ENCODE measurements around the gene ASTN1.
"Not testable (repeated sequence)": the region's sequence is repeated elsewhere in the genome, so short reads cannot be mapped to it uniquely, and the experiment has no call there.

The ASTN1 gene

GRCh38 chr1:177103005-177103852 lies 61.3 kb downstream of the ASTN1 start:
- FAIRE-seq, result no peak

GRCh38 chr1:177092001-177092400 lies 72.5 kb downstream of the ASTN1 start:
- FAIRE-seq, result no peak

- FAIRE-seq, result no peak
Measured at GRCh38 chr1:177091040-177091439, 73.5 kb downstream of the ASTN1 start.

GRCh38 chr1:177088966-177089365 lies 75.5 kb downstream of the ASTN1 start:
- FAIRE-seq, result no peak

GRCh38 chr1:177082855-177083693 lies 81.4 kb downstream of the ASTN1 start:
- no peak for FAIRE-seq

GRCh38 chr1:177080564-177080963 lies 83.9 kb downstream of the ASTN1 start:
- FAIRE-seq, result no peak

GRCh38 chr1:177077734-177078499 lies 86.6 kb downstream of the ASTN1 start:
- no peak for FAIRE-seq

GRCh38 chr1:177077006-177077405 lies 87.5 kb downstream of the ASTN1 start:
- no peak for FAIRE-seq

- not testable (repeated sequence) for FAIRE-seq
Measured at GRCh38 chr1:177074811-177075210, 89.7 kb downstream of the ASTN1 start.

GRCh38 chr1:177069490-177069889 lies 95.0 kb downstream of the ASTN1 start:
- no peak for FAIRE-seq

GRCh38 chr1:177067752-177068410 lies 96.6 kb downstream of the ASTN1 start:
- no peak for FAIRE-seq

- no peak for FAIRE-seq
Measured at GRCh38 chr1:177065430-177065829, 99.1 kb downstream of the ASTN1 start.

- no peak for FAIRE-seq
Measured at GRCh38 chr1:177063648-177064047, 100.9 kb downstream of the ASTN1 start.

- no peak for FAIRE-seq
Measured at GRCh38 chr1:177054542-177054941, 110.0 kb downstream of the ASTN1 start.

- FAIRE-seq, result no peak
Measured at GRCh38 chr1:177053648-177054047, 110.9 kb downstream of the ASTN1 start.

- no peak for FAIRE-seq
Measured at GRCh38 chr1:177048314-177049069, 116.0 kb downstream of the ASTN1 start.

GRCh38 chr1:177045151-177045550 lies 119.4 kb downstream of the ASTN1 start:
- no peak for FAIRE-seq

GRCh38 chr1:177044390-177044789 lies 120.1 kb downstream of the ASTN1 start:
- FAIRE-seq, result no peak

- no peak for FAIRE-seq
Measured at GRCh38 chr1:177043597-177043996, 120.9 kb downstream of the ASTN1 start.

GRCh38 chr1:177035586-177035985 lies 128.9 kb downstream of the ASTN1 start:
- FAIRE-seq, result no peak

GRCh38 chr1:177033628-177034027 lies 130.9 kb downstream of the ASTN1 start:
- no peak for FAIRE-seq

- FAIRE-seq, result no peak
Measured at GRCh38 chr1:177032434-177032833, 132.1 kb downstream of the ASTN1 start.
